AG20443 (cell line): ENCODE results near the gene CACNA1C.

Experiments
- DNase-seq: peaks from one replicate; pipeline ENCODE4 v3.0.0; 2012; ENCODE audit warnings: low spot score, mixed read lengths

The CACNA1C gene

GRCh38 chr12:2646341-2646740 lies 593.6 kb downstream of the CACNA1C start:
- no peak for DNase-seq

- DNase-seq = no peak
Observed at GRCh38 chr12:2647186-2647585, 594.4 kb downstream of the CACNA1C start.

GRCh38 chr12:2648406-2648805 lies 595.6 kb downstream of the CACNA1C start:
- DNase-seq = no peak

- peak; percentile 29 for DNase-seq
Observed at GRCh38 chr12:2649201-2650030, 596.6 kb downstream of the CACNA1C start.

GRCh38 chr12:2650261-2651067 lies 597.7 kb downstream of the CACNA1C start:
- DNase-seq = no peak

GRCh38 chr12:2651068-2651965 lies 598.5 kb downstream of the CACNA1C start:
- DNase-seq = no peak

GRCh38 chr12:2652011-2652400 lies 599.2 kb downstream of the CACNA1C start:
- no peak for DNase-seq

GRCh38 chr12:2652401-2653081 lies 599.8 kb downstream of the CACNA1C start:
- no peak for DNase-seq

- DNase-seq = no peak
Observed at GRCh38 chr12:2653461-2653965, 600.7 kb downstream of the CACNA1C start.

GRCh38 chr12:2654311-2654710 lies 601.5 kb downstream of the CACNA1C start:
- DNase-seq = no peak

GRCh38 chr12:2654741-2655140 lies 602.0 kb downstream of the CACNA1C start:
- no peak for DNase-seq

- DNase-seq = no peak
Observed at GRCh38 chr12:2662524-2662923, 609.7 kb downstream of the CACNA1C start.

GRCh38 chr12:2664721-2665577 lies 612.2 kb downstream of the CACNA1C start:
- DNase-seq = no peak

GRCh38 chr12:2666411-2666810 lies 613.6 kb downstream of the CACNA1C start:
- DNase-seq = no peak

- DNase-seq = no peak
Observed at GRCh38 chr12:2666846-2667245, 614.1 kb downstream of the CACNA1C start.

- no peak for DNase-seq
Observed at GRCh38 chr12:2667716-2668440, 615.1 kb downstream of the CACNA1C start.

GRCh38 chr12:2668816-2669215 lies 616.0 kb downstream of the CACNA1C start:
- DNase-seq = no peak

GRCh38 chr12:2669560-2669959 lies 616.8 kb downstream of the CACNA1C start:
- no peak for DNase-seq

- no peak for DNase-seq
Observed at GRCh38 chr12:2672863-2673262, 620.1 kb downstream of the CACNA1C start.
